ENCODE results near the gene GTF3A. TPM values are rescaled to one million over a fixed set of nuclear protein-coding genes. Genes with fewer than 3 reads are reported as not detected.

The GTF3A gene
- total and polyA plus RNA-seq, 2 of the 4 experiments (the other 2 are of a cell fraction), result 74.1 to 116 TPM

GRCh38 chr13:27391471-27391870, 32.9 kb upstream of the GTF3A start:
- intact Hi-C loops (cut with micrococcal nuclease), result no loop called here
- dilution Hi-C loops (cut with HindIII; ENCODE audit: low sequenced_read_pairs, unreplicated experiment), result no loop called here
- DNase-seq, result no peak

More at GRCh38 chr13:27391471-27391870, 32.9 kb upstream of the GTF3A start:
- Histone ChIP-seq H3K18ac (ENCODE audit: low read depth, low read length) (no peak overlapping the region), H3K79me1 (ENCODE audit: low read depth in 1 of 2, low read length in 2 of 2) (no peaks in the 10 kb centered on the region), H3K23ac (ENCODE audit: low read depth, low read length) (no peak overlapping the region), H3K36me3 (ENCODE audit: control insufficient read depth, insufficient read depth, low read length) (no peaks in the 10 kb centered on the region), H3K14ac (replicated peaks; ENCODE audit: low read depth, low read length) (no peak overlapping the region), H3K27me3 (ENCODE audit: control insufficient read depth, insufficient read depth, low read length) (peaks cover 28% of the 10 kb centered on the region), H4K5ac (ENCODE audit: low read depth, low read length) (no peak overlapping the region), H3K56ac (ENCODE audit: extremely low read depth, insufficient read depth, low read length) (no peak overlapping the region), H4K91ac (ENCODE audit: insufficient read depth, low read depth, low read length) (no peak overlapping the region), H3K9ac (ENCODE audit: low read depth, low read length) (no peak overlapping the region), H2AFZ (replicated peaks; ENCODE audit: low read length, poor library complexity) (no peak overlapping the region), H3K4me2 (ENCODE audit: low read depth, low read length) (no peak overlapping the region), H3K4me3 (ENCODE audit: insufficient read depth, low read depth, low read length) (no peak overlapping the region), H3K9me3 (ENCODE audit: control insufficient read depth, insufficient read depth, low read length) (no peaks in the 10 kb centered on the region), H2BK15ac (ENCODE audit: low read depth, low read length) (no peak overlapping the region), H4K20me1 (ENCODE audit: insufficient read depth, low read length) (no peaks in the 10 kb centered on the region), H3K4ac (ENCODE audit: low read depth, low read length) (no peak overlapping the region), H3K27ac (ENCODE audit: insufficient read depth, low read length) (no peak overlapping the region), H2AK9ac (replicated peaks; ENCODE audit: low read depth, low read length, poor library complexity) (no peak overlapping the region), H2BK20ac (ENCODE audit: low read depth, low read length) (no peak overlapping the region), H3K4me1 (ENCODE audit: control insufficient read depth, insufficient read depth, low read length) (no peaks in the 10 kb centered on the region), H2BK5ac (ENCODE audit: low read depth, low read length, poor library complexity, severe bottlenecking) (no peak overlapping the region), H2BK120ac (ENCODE audit: low read depth, low read length) (no peak overlapping the region), H2AK5ac (ENCODE audit: low read depth, low read length) (no peak overlapping the region), H4K8ac (ENCODE audit: low read depth in 2 of 2, low read length in 2 of 2) (no peak overlapping the region), H3K9me1 (ENCODE audit: insufficient read depth, low read length) (no peaks in the 10 kb centered on the region)
- no TSS peak for BruUV-seq (replicated peaks)
- ATAC-seq (ENCODE audit: low read depth), result no peak
- POLR2A ChIA-PET (ENCODE audit: unreplicated experiment), result no interaction called here
- TF ChIP-seq, protein P1, sequence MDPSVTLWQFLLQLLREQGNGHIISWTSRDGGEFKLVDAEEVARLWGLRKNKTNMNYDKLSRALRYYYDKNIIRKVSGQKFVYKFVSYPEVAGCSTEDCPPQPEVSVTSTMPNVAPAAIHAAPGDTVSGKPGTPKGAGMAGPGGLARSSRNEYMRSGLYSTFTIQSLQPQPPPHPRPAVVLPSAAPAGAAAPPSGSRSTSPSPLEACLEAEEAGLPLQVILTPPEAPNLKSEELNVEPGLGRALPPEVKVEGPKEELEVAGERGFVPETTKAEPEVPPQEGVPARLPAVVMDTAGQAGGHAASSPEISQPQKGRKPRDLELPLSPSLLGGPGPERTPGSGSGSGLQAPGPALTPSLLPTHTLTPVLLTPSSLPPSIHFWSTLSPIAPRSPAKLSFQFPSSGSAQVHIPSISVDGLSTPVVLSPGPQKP (IDR thresholded peaks at IDR 0.05; ENCODE audit: borderline replicate concordance, low read depth, low read length), result no peak
- TF ChIP-seq BHLHE40 (IDR thresholded peaks at IDR 0.05; ENCODE audit: low read depth, low read length), result no peak
- TF ChIP-seq RCOR1 (IDR thresholded peaks at IDR 0.05; ENCODE audit: insufficient replicate concordance, low read length), result no peak
- no peak for TF ChIP-seq MXI1 (IDR thresholded peaks at IDR 0.05; ENCODE audit: borderline replicate concordance, low read depth, low read length)
- no peak for TF ChIP-seq FOS (IDR thresholded peaks at IDR 0.05; ENCODE audit: low read depth, low read length)
- no peak for TF ChIP-seq NFE2L2 (IDR thresholded peaks at IDR 0.05; ENCODE audit: low read depth, low read length)
- TF ChIP-seq RFX5 (IDR thresholded peaks at IDR 0.05; ENCODE audit: low read depth, low read length), result no peak
- WGBS, 2 experiments (ENCODE audit: extremely low coverage in 2 of 2, insufficient read length in 1 of 2), result no CpG with 5 or more reads among the region's 2 CpGs
- in situ Hi-C loops (cut with MboI; ENCODE audit: low sequenced_read_pairs), result no loop called here
- CTCF ChIA-PET, result interaction anchor here (0.7 kb wide), 2 partner anchors 373 to 450 kb away, joined by 3 read pairs; no protein-coding TSS in a partner anchor

All from IMR-90 (cell line).